AML-193 (cell line): Measurements from ENCODE around the gene NUAK2.

Experiments used
- DNase-seq, 2 experiments: peaks; one replicate each; lab custom pipeline; 2025; lab: John Stamatoyannopoulos, UW

The NUAK2 gene

DNA sequence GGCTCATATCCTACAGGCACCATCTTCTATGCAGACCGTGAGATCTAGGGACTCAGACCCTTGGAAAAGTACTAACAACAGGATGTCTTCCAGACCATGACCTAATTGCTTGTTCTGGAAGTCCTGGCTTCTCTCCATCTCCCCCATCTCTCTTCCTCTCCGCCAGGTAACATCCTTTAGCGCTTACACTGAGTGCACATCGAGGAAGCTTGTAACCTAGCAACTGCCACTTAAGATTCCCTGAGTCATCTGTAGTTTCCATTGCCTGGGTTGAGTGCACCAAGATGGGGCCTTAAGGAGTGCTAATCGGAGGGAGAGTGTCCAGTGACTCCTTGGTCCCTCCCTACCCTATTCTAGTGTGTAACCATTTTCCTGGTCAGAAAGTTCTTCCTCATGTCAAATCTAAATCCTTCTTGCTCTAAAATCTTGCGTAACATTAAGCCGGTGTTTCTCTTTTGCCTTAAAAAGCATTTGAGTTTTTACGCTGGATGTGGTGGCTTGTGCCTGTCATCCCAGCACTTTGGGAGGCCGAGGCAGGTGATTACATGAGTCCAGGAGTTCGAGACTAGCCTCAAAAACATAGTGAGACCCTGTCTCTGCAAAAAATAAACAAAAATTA lies 25.5 kb upstream of the NUAK2 start:
- no peak for DNase-seq

DNA sequence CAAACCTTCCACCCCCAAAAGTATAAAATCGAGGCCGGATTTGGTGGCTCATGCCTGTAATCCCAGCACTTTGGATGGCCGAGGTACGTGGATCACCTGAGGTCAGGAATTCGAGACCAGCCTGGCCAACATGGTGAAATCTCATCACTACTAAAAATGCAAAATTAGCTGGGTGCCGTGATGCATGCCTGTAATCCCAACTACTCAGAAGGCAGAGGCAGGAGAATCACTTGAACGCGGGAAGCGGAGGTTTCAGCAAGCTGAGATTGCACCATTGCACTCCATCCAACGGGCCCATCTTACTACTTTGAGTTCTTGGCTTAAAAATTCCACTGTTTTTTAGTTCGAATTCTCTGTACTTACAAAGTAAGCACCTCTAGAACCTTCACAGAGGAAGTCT lies 24.2 kb upstream of the NUAK2 start:
- DNase-seq, result no peak

DNA sequence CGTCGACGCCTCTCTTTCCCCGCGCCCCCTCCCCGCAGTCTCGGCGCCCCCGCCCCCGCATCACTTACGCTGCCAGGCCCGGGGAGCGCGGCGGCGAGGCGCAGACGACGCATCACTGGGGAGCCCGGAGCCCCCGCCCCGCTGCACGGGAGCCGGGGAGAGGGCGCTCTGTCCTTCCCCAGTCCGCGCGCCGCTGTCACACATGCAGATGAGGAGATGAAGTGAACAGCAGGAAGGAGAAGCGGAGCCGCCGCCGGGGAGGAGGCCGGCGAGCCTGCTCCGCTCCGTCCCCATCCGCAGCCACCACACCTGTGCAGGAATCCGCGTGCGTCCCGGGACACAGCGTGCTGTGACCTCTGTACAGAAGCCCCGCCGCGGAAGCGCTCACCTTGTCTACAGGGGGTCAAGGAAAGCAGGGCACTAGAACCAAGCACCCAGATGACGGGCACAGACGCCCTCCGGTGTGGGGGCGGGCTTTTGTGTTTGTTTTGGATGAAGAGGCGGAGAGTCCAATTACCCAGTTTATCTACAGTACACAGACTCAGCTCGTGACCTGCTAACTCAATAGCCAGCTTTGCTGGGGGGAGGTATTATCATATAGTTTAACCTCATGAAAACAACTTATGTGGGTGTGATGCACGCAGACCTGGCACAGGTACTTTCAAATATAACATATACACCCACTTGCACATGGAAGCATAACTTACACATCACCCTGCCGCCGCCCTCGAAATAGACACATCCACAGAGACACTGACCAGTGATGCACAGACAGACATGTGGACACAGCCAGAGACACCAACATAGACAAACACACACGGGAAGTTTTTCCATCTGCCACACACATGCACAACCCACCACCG lies 22.8 kb upstream of the NUAK2 start:
- DNase-seq, result no peak

DNA sequence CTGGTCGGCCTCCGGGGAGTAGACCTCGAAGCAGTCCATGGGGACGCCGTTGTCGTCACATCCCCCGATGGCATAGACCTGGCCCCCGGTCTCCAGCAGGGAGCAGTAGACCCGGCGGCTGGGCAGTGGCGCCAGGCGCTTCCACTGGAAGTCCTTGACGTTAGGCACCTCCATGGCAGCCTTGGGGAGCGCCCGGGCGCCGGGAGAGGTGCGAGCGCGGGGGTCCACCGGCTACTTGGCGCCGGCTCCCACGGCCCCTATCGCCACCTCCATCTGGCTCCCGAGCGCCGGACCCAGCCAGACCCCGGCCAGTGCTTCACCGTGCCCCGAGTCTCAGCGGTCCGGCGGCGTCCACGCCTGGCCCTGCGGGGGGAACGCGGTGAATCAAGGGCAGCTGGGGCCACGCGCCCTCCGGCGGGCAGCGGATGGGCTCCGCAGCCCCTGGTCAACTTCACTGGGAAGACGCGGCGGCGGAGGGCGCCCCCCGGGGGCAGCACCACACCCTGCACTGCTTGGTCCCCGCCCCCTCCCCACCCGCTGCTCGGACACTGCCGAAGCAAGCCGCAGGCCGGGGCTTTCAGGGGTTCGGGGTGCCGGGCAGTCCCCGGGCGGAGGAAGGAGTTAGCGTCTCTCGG lies 22.0 kb upstream of the NUAK2 start:
- no peak for DNase-seq

- no peak for DNase-seq
Observed at GRCh38 chr1:205342986-205343385, 21.4 kb upstream of the NUAK2 start.

- no peak for DNase-seq
Observed at GRCh38 chr1:205340676-205341075, 19.1 kb upstream of the NUAK2 start.

- no peak for DNase-seq
Observed at GRCh38 chr1:205339717-205340116, 18.2 kb upstream of the NUAK2 start.

- no peak for DNase-seq
Observed at GRCh38 chr1:205339197-205339702, 17.7 kb upstream of the NUAK2 start.

GRCh38 chr1:205338011-205338410 lies 16.5 kb upstream of the NUAK2 start:
- DNase-seq, result no peak

GRCh38 chr1:205337481-205337880 lies 15.9 kb upstream of the NUAK2 start:
- no peak for DNase-seq

GRCh38 chr1:205335692-205336091 lies 14.1 kb upstream of the NUAK2 start:
- peak; percentile 48 to 57 for DNase-seq

DNA sequence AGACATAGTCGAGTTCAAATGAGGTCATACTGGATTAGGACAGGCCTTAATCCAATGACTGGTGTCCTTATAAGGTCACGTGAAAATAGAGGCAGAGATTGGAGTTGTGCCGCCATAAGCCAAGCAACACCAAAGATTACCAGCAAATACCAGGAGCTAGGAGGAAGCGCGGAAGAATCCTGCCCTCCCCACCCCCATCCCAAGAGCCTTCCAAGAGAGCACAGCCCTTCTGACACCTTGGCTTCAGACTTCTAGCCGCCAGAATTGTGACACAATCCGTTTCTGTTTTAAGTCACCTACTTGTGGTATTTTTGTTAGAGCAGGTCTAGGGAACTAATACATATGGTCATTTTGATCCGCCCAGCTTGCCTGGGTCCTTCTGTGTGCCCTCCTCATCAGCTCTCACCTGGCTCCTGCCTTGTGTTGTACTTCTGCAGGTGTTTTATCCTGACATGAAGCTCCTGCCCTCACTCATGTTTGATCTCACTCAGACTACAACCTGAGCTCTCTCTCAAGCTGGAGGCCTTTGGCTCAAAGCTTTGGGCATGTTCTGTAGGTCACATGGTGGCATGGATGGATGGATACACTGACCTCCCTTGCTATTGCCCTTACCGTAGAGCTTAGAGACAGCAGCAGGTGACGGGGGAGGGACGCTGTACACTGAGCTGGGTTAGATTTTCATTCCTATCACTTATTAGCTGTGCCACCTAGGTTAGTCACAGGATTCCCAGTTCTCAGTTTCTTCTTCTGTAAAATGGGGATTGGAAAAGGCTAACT lies 10.7 kb upstream of the NUAK2 start:
- DNase-seq, result no peak

DNA sequence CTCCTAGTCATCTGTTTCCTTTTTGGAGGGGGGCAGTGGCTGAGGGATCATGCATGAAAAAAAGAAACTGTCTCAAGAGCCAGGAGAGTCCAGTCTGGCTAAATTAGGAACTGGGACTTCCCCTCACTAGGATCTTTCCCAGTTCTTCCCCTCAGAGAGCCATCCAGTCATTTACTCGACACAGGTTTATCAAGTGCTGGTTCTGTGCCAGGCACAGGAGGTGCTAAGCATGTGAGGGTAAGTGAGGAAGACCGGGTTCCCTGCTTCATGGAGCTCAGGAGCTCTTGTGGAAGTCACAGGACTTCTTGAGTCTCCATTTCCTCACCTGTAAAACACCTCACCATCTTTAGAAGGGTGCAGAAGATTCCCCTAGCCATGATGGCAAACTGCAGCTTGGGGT lies 8.6 kb upstream of the NUAK2 start:
- DNase-seq, result no peak

GRCh38 chr1:205329719-205330118 lies 8.2 kb upstream of the NUAK2 start:
- DNase-seq, result no peak

DNA sequence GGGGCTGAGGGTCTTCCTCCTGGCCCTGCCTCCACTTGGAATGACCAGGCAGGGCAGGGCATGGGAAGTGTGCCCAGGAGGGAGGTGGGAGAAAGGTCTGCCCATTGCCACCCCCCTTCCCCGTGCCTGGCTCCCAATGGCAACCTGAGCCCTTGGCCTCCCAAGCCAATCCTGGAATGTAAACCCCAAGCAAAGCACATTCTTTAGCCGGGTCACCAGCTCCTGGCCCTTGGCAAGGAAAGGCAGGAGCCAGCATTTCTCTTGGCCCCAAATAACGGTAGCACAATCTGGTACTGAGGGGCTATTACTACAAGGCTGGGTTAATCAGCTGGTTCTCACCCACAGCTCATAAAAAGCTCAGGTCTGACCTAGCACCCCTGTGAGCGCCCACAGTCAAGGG lies 6.9 kb upstream of the NUAK2 start:
- DNase-seq, result no peak

- DNase-seq, result no peak
Observed at GRCh38 chr1:205326812-205327466, 5.4 kb upstream of the NUAK2 start.

DNA sequence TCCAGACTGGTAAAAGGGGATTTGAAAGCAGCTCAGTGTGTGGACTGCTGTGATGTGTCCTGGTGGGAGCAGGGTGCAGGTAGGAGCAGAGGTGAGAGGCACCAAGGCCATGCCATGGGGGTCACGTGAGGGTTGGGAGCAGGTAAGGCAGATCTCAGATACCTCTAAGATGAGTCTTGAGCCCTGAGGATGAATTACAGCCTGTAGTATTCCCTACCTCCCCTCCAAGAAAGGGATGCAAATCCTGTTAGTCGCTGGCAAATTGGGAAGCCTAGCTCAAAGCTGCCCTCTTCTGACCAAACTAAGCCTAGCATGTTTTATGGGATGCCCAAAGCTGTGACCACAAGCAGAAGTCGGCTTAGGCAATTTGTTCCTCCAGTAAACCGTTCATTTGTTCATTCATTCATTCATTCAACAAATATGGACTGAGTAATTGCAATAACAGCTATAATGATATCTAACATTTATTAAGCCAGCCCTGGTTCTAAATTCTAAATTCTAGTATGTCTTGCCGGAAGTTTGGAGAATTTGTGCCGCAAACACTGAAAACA lies 3.9 kb upstream of the NUAK2 start:
- peak; percentile 61 to 62 for DNase-seq

- no peak for DNase-seq
Observed at GRCh38 chr1:205324781-205325180, 3.2 kb upstream of the NUAK2 start.

GRCh38 chr1:205323794-205324193 lies 2.2 kb upstream of the NUAK2 start:
- no peak for DNase-seq

DNA sequence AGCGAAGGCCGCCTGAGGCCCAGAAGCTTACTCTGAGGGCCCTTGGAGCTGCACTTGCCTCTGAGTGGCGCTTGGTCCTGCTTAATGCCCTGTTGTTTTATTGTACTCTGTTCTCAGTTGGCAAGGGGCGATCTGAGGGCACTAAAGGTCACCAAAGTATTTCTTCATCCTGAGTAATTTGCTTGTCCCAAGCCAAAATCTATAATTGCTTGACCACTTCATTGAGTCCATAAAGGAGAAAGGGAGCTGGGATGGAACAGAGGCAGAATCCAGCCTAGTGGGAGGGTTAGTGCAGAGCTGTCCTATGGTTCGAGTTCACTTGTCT lies 376 bp upstream of the NUAK2 start:
- DNase-seq, result no peak
